Activated CD8-positive, alpha-beta memory T cell treated with anti-CD3 and anti-CD28 coated beads for 1 hour (primary cell): ENCODE data around the gene MUC5B.
"Not testable (repeated sequence)": the region's sequence is repeated elsewhere in the genome, so short reads cannot be mapped to it uniquely, and the experiment has no call there.

Source experiments
- DNase-seq, 2 donors: peaks; one replicate each; pipeline ENCODE4 v3.0.0-alpha.2; 2020; ENCODE audit warnings: low read depth in 1 of 2; ENCODE audit errors: extremely low read depth in 1 of 2

Gene MUC5B

GRCh38 chr11:1222491-1223345 lies at the start of gene MUC5B:
TSS of gene MUC5B (plus strand) at chr11:1223066. CDS start at chr11:1223124, 58 bp downstream.
- no peak for DNase-seq

GRCh38 chr11:1173396-1173795 lies 49.5 kb upstream of the MUC5B start:
- not testable (repeated sequence) for DNase-seq

- no peak for DNase-seq
These were observed 48.2 kb upstream of the MUC5B start for GRCh38 chr11:1174441-1175370.

GRCh38 chr11:1175461-1176223 lies 47.2 kb upstream of the MUC5B start:
- no peak for DNase-seq

- no peak for DNase-seq
These were observed 46.4 kb upstream of the MUC5B start for GRCh38 chr11:1176224-1177019.

GRCh38 chr11:1177020-1177770 lies 45.7 kb upstream of the MUC5B start:
- DNase-seq, result no peak

- DNase-seq, result no peak
These were observed 45.1 kb upstream of the MUC5B start for GRCh38 chr11:1177771-1178090.

GRCh38 chr11:1178201-1178885 lies 44.5 kb upstream of the MUC5B start:
- no peak for DNase-seq

GRCh38 chr11:1178906-1179305 lies 44.0 kb upstream of the MUC5B start:
- no peak for DNase-seq

- DNase-seq, result no peak
These were observed 43.2 kb upstream of the MUC5B start for GRCh38 chr11:1179641-1180040.

GRCh38 chr11:1180171-1180570 lies 42.7 kb upstream of the MUC5B start:
- no peak for DNase-seq

GRCh38 chr11:1180947-1181391 lies 41.9 kb upstream of the MUC5B start:
- DNase-seq, result no peak

- DNase-seq, result no peak
These were observed 41.4 kb upstream of the MUC5B start for GRCh38 chr11:1181420-1181819.

- no peak for DNase-seq
These were observed 40.9 kb upstream of the MUC5B start for GRCh38 chr11:1181853-1182535.

- not testable (repeated sequence) for DNase-seq
These were observed 38.7 kb upstream of the MUC5B start for GRCh38 chr11:1184139-1184538.

- DNase-seq, result not testable (repeated sequence)
These were observed 34.3 kb upstream of the MUC5B start for GRCh38 chr11:1188451-1189130.

GRCh38 chr11:1189816-1190215 lies 33.0 kb upstream of the MUC5B start:
- not testable (repeated sequence) for DNase-seq
